Activated CD4-positive, alpha-beta T cell treated with anti-CD3 and anti-CD28 coated beads, Interleukin-2, Interleukin-4, amounts not matched to agents 100 ng/mL and 50 ng/mL, durations not matched to agents 16 hours and 8 hours (primary cell): ENCODE data around the gene GRIK2.

ENCODE experiments used
- DNase-seq: peaks from one replicate; pipeline ENCODE4 v3.0.0-alpha.2; 2020; ENCODE audit warnings: low spot score

GRIK2 gene

DNA sequence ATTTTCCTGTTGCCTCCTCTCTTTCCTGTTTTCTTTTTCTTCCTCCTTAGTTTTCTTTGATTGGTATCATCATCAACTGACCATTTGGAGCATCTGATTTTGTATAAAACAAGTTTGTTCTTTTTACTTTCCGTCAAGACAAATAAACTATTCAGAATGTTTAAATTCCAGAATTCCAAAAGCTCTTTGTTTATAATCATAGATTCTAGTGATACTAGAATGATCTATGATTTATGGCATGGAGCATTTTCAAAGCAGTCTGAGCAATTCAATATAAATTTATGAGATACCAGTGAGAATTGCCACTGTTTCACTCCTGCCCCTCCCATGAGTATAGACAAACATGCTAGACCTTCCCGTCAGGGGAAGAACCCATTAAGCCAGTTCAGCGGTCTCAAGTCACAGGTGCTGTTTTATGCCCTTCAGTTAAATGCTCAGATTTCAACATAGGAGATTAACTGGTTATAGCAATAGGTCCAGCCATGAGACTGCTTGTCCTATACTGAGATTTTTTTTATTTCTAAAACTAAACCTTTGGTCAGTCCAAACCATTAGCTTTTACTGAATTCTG, 60.7 kb downstream of the GRIK2 start:
- DNase-seq: no peak

DNA sequence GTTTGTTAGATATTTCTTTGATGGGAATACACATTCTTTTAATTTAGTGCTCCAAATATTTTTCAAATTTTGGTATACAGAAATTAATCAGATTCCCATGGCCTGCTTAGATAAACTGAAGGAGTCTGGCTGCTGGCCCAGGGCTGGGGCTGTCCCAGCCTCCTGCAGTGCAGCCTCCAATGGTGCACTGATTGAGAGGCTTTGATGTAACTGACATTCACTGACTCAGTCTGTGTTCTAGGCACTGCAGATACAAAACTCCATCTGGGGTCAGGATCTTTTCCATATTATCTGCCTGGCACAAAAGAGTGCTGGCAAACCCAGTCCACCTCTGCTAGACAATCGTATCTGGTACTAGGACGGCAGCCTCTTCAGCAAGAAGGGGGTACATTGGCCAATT, 64.8 kb downstream of the GRIK2 start:
- DNase-seq: no peak

DNA sequence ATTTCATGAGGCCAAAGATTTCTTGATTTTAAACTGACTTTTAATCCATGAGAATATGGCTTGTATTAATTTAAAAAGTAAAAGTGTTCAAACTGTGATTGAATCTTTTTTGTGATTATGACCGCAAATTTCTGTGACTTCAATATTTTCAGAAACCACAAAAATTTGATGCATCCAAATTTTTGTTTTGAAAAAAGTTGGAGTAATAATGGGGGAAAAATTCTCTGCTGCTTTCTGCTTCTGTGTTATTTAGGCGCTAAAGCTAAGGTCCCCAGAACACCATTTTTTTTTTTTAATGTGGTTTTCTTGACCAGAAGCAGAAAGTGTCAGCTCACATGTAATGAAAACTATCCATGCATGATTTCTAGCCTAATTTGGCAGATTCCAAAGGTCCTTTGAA, 65.3 kb downstream of the GRIK2 start:
- DNase-seq: no peak

DNA sequence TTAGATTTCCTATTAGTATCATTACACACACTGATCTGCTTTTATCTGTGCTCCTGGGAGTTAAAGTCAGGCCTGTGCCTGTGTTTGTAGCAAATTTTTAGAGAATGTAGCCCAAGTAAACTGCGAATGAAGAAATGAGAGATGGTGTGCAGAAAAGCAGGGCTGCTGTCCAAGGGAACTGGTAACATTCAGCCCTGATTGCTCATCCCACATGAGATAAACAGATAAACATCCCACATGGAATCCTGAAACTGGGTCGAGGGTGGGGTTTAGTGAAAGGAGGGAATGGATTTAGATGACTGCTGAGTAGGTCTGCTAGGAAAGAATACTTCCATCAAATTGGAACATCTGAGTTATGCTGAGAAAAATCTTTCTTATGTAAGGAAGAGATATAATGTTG, 69.1 kb downstream of the GRIK2 start:
- no peak for DNase-seq

DNA sequence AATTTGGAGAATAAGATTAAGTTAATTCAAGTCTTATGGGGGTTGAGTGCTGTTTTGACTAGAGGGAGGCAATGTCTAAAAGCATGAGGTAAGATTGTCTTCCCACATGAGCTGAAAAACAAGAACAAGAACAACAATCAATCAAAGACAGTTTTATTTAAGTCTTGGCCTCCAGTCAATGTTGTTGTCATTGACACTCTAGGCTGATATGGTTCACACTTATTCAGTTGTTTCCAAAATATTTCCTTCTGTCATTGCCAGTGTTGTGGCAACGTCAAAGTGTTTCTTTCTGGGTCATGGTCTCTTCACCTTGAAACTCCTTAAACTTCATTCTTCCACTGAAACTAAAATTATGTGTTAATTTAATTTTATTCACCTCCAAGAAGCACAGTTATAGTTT, 72.4 kb downstream of the GRIK2 start:
- DNase-seq: no peak

DNA sequence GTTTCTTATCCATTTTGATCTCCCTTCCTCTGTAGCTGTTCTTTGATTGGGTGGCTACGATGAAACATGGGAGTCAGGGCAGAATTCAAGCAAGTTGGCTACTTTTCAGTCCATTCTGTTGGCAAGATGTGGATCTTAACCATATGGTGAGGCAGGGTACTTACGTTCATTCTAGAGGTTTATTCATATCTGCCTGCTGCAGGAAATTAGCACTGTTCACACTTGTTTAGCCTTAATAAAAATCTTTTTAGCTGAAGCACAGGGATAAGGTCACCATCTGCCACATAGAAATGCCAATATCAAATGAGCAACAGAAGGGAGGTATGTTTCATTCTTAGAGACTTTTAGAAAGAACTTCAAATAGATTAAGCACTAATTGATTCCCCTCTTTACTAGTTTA, 83.9 kb downstream of the GRIK2 start:
- no peak for DNase-seq

DNA sequence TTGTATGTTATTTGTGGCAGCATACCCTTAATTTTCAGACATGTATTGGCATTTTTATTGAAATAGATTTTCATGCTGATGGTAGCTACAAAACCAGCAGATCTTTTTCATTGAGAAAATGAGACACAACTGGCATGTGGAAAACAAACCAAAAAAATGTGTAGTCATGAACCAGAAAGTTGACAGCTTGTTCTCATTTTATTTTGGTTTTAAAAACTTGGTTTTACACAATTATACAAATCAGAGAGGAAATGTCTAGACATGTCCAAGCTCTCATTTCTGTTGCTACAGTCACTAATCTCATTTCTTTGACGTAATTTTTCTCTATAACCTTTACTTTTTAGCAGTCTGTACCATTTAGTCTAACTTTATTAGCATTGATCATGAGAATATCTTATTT, 85.4 kb downstream of the GRIK2 start:
- no peak for DNase-seq

DNA sequence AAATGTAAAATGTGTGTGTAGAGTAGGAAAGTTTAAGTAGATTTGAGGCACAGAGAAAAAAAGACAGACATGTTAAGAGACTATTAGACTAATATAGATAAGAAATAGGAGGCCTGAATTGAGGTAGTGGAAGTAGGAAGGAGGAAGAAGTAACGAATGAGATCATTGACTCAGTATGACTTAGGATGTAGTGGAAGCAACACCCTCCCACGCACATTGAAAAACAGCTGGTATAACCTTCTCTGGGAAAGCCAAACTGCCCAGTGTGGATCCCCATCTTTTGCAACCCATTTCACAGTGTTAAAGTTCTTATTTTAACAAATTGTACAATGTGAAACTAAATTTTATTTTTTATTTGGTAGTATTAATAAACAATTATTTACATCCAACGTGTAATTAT, 89.1 kb downstream of the GRIK2 start:
- DNase-seq: no peak

DNA sequence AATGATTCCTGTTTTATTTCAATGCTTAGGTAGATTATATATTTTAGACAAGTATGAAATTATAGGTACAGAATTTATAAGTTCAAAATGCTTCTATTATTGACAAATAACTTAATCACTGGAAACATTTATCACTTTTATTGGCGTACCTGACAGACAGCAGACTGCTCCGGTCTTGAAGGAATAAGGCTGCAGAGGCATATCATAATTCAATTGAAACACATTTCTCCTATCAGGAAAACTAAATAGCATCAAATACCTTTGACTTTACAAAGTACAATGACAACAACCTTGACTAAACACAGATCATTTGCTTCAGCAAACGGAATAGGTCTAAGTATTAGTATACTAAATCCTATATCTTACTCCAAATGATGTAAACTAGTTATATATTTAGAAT, 91.3 kb downstream of the GRIK2 start:
- DNase-seq: no peak

DNA sequence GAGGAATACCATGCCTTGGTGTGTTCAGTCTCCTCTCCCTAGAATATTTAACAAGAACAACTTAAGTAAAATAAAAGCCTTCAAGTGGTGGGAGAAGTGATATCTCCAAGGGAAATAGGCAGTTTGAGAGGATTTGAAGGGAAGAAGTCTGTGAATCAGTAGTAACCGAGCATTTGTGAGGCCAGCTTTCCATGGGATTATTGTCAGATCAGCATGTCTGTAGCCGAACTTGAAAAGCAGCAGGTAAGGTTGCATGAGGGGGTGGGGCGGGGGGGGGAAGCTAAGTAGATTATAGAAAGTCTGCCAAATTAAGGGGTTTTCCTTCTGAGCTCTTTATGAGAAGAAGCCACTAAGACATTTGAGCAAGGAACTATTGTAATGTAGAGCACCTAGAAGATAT, 92.6 kb downstream of the GRIK2 start:
- no peak for DNase-seq

DNA sequence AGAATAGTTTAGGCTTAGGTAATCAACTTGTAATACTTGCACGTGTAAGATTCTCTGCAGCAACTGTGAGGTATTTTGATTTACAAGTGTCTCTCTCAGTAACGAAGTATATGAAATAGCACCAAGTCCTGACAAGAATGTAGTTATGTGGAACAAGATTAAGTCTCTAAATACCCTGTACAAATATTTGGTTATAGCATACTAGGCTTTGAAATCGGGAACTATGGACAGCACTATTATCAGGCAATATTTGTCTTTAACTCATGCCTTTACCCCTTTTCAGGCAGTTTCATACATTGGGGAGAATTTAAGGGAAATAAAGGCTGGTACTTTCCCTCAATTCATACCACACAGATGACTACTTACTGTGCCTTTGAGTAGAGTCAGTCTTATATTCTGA, 93.2 kb downstream of the GRIK2 start:
- DNase-seq: no peak

DNA sequence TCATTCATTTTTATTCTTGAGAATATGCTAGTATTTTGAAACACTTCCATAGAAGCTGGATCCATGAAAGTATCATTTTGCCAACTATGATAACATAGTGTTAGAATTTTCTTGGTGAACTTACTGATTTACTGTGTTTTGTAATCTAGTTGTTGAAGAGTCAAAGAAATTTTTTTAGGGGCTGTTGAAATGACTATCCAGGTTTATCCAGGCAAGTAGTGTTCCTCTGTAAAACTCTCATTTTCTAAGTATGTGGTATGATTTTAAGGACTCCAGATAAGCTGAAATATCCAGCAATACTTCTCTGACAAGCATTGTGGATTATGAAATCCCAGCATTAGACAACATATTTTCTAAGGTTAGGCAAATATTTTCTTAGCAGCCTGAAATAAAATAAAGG, 95.9 kb downstream of the GRIK2 start:
- no peak for DNase-seq

DNA sequence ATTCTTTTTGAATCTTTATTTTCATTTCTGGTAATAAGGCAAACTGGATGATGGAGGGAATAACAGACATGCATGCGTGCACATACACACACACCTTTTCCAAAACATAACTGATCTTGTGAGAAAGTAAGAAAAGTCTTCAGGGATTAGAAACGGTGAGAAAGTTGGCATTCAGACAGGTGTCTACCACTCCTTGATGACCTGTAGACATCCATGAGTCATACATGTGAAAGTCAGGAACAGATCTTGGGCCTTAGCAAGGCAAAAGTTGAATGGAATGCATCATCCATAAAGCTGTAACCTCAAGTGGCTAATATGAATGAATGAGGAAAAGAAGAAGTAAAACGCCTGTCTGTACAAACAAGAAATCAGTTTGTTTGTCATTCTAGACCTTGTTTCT, 97.3 kb downstream of the GRIK2 start:
- no peak for DNase-seq

DNA sequence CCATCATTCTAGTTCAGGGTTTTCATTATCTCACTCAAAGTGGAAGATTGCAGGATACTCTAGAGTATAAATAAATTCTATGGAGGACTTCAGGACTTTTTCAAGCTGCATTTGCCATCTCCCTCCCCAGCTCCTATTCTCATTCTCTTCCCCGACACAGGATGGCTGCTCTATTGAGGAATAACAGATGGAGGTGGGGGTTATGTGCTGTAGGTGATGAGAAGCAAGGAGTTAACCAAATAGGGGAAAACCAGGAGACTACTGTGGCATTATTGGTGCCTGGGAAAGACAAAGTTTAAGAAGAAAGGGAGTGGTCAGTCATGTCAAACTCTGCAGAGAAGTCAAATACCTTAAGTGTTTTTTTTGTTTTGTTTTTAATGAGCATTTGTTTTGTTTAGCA, 109.3 kb downstream of the GRIK2 start:
- DNase-seq: no peak

DNA sequence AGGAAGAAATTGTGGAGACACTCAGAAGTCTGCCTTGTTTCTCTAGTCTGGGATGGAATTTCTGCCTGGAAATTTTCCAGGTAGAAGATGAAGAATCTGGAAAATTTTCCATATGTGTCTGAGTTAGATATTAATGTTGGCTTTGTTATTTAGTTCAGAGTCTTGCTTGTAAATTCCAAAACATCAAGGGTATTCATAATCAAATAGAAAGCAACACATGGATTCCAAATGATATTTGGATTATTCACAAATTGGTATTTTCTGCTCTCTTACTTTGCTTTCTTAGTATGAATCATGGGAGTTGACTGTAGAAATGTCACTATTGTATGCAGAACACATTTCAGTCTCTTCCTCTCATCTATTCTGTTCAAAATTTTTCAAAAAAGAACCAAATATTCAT, 116.0 kb downstream of the GRIK2 start:
- no peak for DNase-seq

DNA sequence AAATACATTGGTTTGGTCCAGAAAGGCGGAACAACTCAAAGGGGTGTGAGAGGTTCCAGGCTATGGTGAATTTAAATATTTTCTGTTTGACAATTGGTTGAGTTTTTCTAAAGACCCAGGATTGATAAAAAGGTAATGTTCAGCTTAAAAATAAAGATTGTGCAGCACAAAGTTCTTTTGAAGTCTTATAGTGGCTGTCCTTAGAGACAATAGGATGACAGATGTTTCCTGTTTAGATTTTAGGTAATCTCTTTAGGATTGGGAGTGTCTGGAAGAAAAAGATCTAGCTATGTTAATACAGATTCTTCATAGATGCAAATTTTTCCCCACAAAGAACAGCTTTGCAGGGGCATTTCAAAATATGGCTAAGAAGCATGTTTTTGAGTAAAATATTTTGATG, 119.7 kb downstream of the GRIK2 start:
- no peak for DNase-seq

DNA sequence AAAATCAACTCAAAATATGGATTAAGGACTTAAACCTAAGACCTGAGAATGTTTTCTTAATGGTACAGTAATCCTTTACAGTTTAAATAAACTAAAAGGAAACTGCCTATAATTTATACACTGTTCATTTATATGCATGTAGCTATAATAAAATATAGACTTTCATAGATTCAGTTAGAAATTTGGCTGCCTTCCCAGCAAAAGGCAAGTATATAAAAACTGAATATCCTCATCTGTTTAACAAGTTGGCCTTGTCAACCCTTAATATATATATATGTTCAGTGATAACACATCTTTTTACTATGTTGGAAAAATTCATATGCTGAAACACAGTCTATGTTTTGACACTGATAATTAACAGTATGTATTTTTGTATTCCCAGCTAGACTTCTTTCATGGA, 123.1 kb downstream of the GRIK2 start:
- DNase-seq: no peak

DNA sequence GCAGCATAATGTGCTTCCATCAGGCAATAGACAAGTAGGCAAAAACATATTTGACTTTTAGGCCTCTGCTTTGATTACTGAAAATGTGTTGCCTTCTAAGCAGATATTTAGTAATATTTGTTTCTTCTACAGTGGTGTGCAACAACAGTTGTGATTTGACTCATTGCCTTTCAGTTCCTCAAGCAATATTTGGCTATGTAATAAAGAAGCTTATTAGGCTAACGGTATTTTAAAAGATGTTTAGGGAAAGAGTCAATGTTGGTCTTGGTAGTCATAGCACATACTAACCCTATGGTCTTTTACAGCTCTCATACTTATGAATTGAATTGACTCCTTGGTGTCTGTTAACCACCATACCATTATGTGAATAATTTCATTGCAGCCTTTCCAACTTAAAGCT, 124.1 kb downstream of the GRIK2 start:
- no peak for DNase-seq

DNA sequence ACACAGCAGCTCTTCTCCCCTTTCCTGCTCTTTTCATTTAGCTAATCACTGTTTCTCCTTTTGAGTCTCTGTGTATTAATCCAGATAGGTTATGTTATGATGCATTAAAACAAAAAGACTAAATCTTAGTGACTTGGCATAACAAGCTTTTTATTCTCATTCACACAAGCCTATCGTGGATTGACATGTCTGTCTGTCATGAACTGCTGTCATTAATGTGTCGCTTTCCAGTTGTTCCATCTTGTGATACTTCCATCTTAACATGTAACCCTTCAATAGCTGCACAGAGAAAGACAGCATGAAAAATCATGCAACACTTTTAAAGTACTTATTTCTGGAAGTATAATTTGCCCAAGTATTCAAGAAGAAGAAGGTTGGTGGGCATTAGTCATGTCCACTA, 128.7 kb downstream of the GRIK2 start:
- no peak for DNase-seq

DNA sequence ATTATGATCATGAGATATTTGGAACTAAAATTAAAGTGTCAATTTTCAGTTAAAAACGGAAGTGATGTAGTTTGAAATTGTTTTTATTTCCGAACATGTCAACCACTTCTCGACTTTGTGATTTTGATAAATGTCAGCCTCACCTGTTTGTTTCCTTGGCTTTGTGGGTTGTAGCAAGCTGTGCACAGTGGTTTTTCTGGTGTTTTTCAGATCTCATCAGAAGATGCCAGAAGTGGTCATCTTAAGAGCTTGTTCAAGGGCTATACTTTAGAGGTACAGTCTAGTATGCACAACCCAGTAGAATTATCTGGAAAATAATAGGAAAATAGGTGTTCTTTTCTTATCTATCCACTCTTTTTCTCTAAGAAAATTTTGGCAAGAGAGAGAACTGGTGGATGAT, 134.0 kb downstream of the GRIK2 start:
- DNase-seq: no peak

DNA sequence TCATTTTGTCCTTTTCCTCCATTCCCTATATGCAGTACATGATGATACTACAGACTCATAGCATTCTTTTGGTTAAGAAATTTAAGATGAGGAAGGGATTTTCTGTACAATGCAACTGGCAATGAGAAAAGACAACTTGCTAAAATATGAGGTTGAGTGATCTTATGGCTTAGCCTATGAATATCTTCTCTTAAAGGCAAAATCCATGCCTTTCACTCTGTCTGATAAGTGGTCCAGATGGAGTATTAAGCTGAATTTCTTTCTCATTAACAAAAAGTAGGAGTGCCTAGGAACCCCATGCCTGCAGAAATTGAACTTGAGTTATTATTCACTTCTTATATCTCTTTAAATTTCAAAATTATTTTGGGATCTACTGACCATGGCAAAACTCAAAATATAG, 135.3 kb downstream of the GRIK2 start:
- DNase-seq: no peak

DNA sequence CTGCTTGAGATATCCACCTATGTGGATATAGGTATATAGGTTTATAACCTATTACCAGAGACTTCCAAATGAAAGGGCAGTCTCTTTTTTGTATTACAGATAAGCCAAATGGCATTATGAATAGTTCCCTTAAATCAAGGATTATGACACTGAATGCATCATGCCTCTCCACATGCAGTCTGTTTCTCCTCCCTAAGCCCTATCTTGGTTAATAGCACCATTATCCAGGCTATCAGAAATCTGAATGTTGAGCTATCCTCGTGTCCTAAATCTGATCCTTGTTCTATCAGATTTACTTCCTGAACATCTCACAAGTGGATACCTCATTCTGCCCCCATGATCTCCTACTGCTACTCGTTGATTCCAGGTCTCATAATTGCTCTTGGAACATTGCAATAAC, 138.0 kb downstream of the GRIK2 start:
- DNase-seq: no peak

DNA sequence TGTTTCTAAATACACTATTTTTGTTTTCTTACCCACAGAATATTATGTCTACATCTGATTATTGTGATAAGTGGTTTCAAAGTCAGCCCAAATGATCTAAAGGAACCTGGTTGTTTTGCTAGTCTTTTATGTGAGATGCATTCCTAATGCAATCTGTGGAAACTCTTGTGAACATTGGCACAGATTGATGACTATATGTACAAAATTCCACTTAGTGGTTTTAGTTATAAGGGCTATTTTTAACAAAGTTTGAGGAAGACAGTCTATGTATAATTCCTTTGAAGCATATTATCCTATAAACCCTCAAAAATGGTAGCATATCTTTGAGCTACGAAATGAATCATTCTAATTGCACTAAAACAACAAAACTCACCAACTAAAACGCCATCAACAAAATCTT, 140.9 kb downstream of the GRIK2 start:
- DNase-seq: no peak

DNA sequence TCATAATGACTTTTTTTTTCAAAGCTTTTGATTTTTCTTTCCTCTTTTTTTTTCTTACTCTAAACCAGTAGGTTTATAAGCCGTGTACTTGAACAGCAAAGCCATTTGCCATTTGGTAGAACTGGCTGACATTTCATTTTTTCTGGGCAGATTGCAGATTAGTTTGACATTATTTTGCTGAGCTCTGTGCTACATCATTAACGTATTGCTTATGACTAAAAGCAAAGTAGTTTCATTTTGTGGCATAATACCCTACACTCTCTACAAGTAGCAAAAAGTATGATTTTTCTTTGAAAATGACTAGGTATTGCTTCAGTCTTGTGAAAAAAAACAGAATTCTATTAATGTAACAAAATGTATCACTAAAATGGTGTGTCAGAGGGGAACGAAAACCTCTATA, 141.3 kb downstream of the GRIK2 start:
- no peak for DNase-seq

DNA sequence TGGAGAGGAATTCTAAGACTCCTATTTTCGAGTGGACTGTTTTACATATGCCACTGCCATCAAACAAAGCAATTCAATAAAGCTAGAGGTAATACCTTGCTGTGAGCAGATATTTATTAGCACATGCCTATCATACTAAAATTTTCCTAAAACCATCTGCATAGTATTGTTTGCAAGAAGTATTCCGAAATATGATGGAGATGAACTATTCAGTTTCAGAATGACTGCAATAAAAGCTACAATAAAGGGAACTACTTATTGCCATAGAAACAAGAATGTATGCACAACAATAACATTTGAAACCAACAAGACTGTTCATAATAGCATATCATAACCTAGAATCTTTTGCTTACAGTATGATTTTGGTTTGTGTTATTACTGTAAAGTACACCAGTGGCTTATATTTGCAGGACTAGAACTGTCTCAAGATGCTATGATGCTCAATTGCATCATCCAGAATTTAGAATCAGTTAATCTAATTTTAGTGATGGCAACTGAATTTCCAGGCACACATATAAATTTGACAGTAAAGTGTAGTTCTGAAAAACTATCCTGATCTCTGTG, 144.3 kb downstream of the GRIK2 start:
- no peak for DNase-seq
